Forelimb muscle (tissue), 1 donor: ENCODE measurements around the gene RFX4. TPM values are rescaled to one million over a fixed set of nuclear protein-coding genes. Genes with fewer than 3 reads are reported as not detected.

Experiments used
- DNase-seq: peaks from one replicate; pipeline ENCODE4 v3.0.0-alpha.2; 2013; ENCODE audit warnings: low read depth
- polyA plus RNA-seq: library from polyadenylated mRNA; unstranded; fragments of 120-200 nt; gene quantifications from one replicate; pipeline ENCODE4 v1.2.1, GENCODE V29; 2013; ENCODE audit not compliant: insufficient read length

Gene RFX4
- polyA plus RNA-seq, 1 donor = 0.15 TPM

GRCh38 chr12:106760184-106760531 is 177.4 kb downstream of the RFX4 start:
- DNase-seq = no peak

- no peak for DNase-seq
Observed at GRCh38 chr12:106764220-106764619, 181.4 kb downstream of the RFX4 start.

- DNase-seq = no peak
Observed at GRCh38 chr12:106764738-106765137, 181.9 kb downstream of the RFX4 start.

GRCh38 chr12:106766393-106766826 is 183.6 kb downstream of the RFX4 start:
- no peak for DNase-seq

GRCh38 chr12:106767206-106767605 is 184.4 kb downstream of the RFX4 start:
- DNase-seq = no peak

GRCh38 chr12:106767954-106768822 is 185.4 kb downstream of the RFX4 start:
- no peak for DNase-seq

GRCh38 chr12:106769078-106769477 is 186.3 kb downstream of the RFX4 start:
- DNase-seq = no peak

GRCh38 chr12:106769546-106769945 is 186.7 kb downstream of the RFX4 start:
- DNase-seq = no peak

- DNase-seq = no peak
Observed at GRCh38 chr12:106771425-106771824, 188.6 kb downstream of the RFX4 start.

GRCh38 chr12:106773286-106774004 is 190.6 kb downstream of the RFX4 start:
- no peak for DNase-seq

- DNase-seq = peak; percentile 99
Observed at GRCh38 chr12:106774005-106774807, 191.4 kb downstream of the RFX4 start, which contains the start of gene RIC8B. Gene RIC8B, plus strand, starts transcription at chr12:106774682. Its CDS starts 64 bp downstream, at chr12:106774746.

- DNase-seq = no peak
Observed at GRCh38 chr12:106774808-106775524, 192.2 kb downstream of the RFX4 start.

- DNase-seq = no peak
Observed at GRCh38 chr12:106776897-106777296, 194.1 kb downstream of the RFX4 start.

GRCh38 chr12:106780010-106780631 is 197.3 kb downstream of the RFX4 start:
- no peak for DNase-seq

GRCh38 chr12:106782619-106783018 is 199.8 kb downstream of the RFX4 start:
- no peak for DNase-seq

GRCh38 chr12:106783515-106783914 is 200.7 kb downstream of the RFX4 start:
- no peak for DNase-seq

- DNase-seq = no peak
Observed at GRCh38 chr12:106790020-106790419, 207.2 kb downstream of the RFX4 start.

- no peak for DNase-seq
Observed at GRCh38 chr12:106791531-106791930, 208.7 kb downstream of the RFX4 start.

GRCh38 chr12:106794369-106794768 is 211.6 kb downstream of the RFX4 start:
- DNase-seq = no peak

- DNase-seq = no peak
Observed at GRCh38 chr12:106801167-106801708, 218.4 kb downstream of the RFX4 start.
